SU-DHL-6 (cell line): ENCODE measurements around the gene PLB1.

Source experiments
- CTCF ChIP-seq: fragments of 200-600 bp; sonication (generic); IDR thresholded peaks from one replicate; pipeline ENCODE4 v1.5.1; 2017; ENCODE audit warnings: antibody characterized with exemption, mild to moderate bottlenecking, low read length, moderate library complexity; ENCODE audit not compliant: insufficient read depth, poor library complexity, severe bottlenecking
- EZH2phosphoT487 ChIP-seq: fragments of 200-600 bp; sonication (generic), shearing (Covaris generic); conservative IDR thresholded peaks from 2 replicates; pipeline ENCODE4 v1.6.1; 2018; ENCODE audit warnings: mild to moderate bottlenecking, antibody characterized with exemption, low read length, moderate library complexity, mixed read lengths

DNA sequence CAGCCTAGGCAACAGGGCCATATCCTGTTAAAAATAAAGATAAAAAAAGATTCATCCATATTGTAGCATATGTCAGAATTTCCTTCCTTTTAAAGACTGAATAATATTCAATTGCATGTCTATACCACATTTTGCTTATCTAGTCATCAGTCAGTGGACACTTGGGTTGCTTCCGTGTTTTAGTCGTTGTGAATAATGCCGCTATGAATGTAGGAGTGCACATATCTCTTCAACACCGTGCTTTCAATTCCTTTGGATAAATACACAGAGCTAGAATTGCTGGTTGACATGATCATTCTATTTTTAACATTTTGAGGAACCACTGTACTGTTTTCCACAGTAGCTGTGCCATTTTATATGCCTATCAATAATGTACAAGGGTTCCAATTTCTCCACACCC, 14.0 kb upstream of the PLB1 start:
- TF ChIP-seq CTCF (no peak), EZH2phosphoT487 (no peak)
